Testis (tissue), 3 donors: ENCODE data around the gene HIP1. TPM values are rescaled to one million over a fixed set of nuclear protein-coding genes. Genes with fewer than 3 reads are reported as not detected.
"Not testable (repeated sequence)": the region's sequence is repeated elsewhere in the genome, so short reads cannot be mapped to it uniquely, and the experiment has no call there.

Experiments
- DNase-seq: peaks from one replicate; pipeline ENCODE4 v3.0.0-alpha.2; 2019
- H3K27ac ChIP-seq, 2 donors: fragments of 200-600 bp; sonication (generic); one replicate each; pipeline ENCODE4 v1.5.1; 2019
- H3K27me3 ChIP-seq: fragments of 200-600 bp; sonication (generic); one replicate; pipeline ENCODE4 v1.5.1; 2019
- H3K36me3 ChIP-seq: fragments of 200-600 bp; sonication (generic); one replicate; pipeline ENCODE4 v1.5.1; 2017; ENCODE audit warnings: low read depth; ENCODE audit errors: missing control alignments
- H3K4me1 ChIP-seq: fragments of 200-600 bp; sonication (generic); one replicate; pipeline ENCODE4 v1.5.1; 2019
- H3K4me3 ChIP-seq, 2 donors: fragments of 200-600 bp; sonication (generic); one replicate each; pipeline ENCODE4 v1.5.1; 2017 to 2019
- H3K9me3 ChIP-seq: fragments of 200-600 bp; sonication (generic); one replicate; pipeline ENCODE4 v1.5.1; 2017
- POLR2A ChIP-seq: fragments of 450-650 bp; IDR thresholded peaks from one replicate; pipeline ENCODE4 v1.6.1; 2017; ENCODE audit warnings: antibody characterized with exemption, mild to moderate bottlenecking, moderate library complexity
- WGBS, 2 donors: methylation state at CpG; one replicate each; pipeline ENCODE4 v1.1.5; 2018; 5-methylcytosine and 5-hydroxymethylcytosine counted together
- intact Hi-C: fragments of 100-400 bp; cut with DNase I; formaldehyde crosslinking; loops from one replicate; pipeline ENCODE4 v1.15.1; 2023; ENCODE audit warnings: low total_unique reads
- polyA plus RNA-seq: library from polyadenylated mRNA; stranded (reverse); fragments of 350-450 nt; fragmentation: Illumina TruSeq; extraction: RNeasy Lipid Tissue Mini Kit (QIAGEN cat#74804); gene quantifications from one replicate; pipeline ENCODE4 v1.2.3, GENCODE V29; 2014; ENCODE audit warnings: low read depth, low replicate concordance; ENCODE audit not compliant: insufficient read depth
- total RNA-seq, 2 donors: library from RNA; depleted of rRNA; stranded (reverse); fragments of >200 nt; gene quantifications; one replicate each; pipeline ENCODE4 v1.2.3, GENCODE V29; 2016
- TF ChIP-seq, protein P1 (sequence below), 3 experiments: fragments of 450-650 bp in 2 of 3; fragments of 200-600 bp in 1 of 3; sonication (generic) in 1 of 3; IDR thresholded peaks; one replicate each; pipeline ENCODE4 v1.5.1; 2016 to 2019; ENCODE audit warnings: antibody characterized with exemption in 3 of 3, mild to moderate bottlenecking in 2 of 3, moderate library complexity in 1 of 3

The HIP1 gene
- total and polyA plus RNA-seq, 3 donors from 2014 or later: 43.5 to 85.4 (median 68.0) TPM

DNA sequence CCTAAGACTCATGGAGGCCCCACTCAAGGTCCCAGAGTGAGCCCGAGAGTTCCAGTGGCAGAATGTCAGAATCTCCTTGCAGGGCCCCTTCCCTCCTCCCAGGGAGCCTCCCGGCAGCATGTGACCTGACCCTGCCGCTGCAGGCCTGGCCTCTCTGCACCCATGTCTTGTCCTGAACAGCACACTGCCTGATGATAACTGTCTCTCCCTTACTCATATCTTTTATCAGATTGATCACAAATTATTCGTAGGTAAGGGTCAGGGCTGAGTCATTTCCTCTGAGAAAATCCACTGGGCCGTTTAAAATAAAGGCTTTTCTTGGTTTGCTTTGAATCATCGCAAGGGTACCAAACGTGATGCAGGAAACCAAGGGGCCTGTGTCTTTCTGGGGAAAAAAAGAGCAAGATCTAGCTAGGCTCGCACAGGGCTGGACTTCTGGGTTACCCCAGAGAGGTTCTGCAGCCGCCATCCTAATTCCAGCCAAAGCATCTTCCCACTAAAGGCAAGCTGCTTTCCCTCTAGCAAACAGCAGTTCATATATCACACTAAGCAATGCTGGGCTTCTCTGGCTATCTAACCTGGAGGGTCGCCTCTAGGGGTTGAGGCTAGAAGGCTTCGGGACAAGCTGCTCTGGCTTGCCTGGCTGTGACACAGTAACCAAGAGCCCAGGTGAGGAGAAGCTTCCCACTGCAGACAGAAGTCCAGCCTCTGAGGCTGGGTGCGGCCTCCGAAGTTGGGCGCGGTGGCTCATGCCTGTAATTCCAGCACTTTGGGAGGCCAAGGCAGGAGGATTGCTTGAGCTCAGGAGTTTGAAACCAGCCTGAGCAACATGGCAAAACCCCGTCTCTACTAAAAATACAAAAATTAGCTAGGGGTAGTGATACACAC is 141.8 kb downstream of the HIP1 start:
- intact Hi-C loops: no loop called here
- TF ChIP-seq POLR2A: no peak
- TF ChIP-seq, protein P1, sequence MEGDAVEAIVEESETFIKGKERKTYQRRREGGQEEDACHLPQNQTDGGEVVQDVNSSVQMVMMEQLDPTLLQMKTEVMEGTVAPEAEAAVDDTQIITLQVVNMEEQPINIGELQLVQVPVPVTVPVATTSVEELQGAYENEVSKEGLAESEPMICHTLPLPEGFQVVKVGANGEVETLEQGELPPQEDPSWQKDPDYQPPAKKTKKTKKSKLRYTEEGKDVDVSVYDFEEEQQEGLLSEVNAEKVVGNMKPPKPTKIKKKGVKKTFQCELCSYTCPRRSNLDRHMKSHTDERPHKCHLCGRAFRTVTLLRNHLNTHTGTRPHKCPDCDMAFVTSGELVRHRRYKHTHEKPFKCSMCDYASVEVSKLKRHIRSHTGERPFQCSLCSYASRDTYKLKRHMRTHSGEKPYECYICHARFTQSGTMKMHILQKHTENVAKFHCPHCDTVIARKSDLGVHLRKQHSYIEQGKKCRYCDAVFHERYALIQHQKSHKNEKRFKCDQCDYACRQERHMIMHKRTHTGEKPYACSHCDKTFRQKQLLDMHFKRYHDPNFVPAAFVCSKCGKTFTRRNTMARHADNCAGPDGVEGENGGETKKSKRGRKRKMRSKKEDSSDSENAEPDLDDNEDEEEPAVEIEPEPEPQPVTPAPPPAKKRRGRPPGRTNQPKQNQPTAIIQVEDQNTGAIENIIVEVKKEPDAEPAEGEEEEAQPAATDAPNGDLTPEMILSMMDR (IDR thresholded peaks at IDR 0.05): no peak
- WGBS, 2 donors: 72 to 85% methylated on average over 9 to 16 of the region's 16 CpGs
- H3K36me3 ChIP-seq: no peaks in the 10 kb centered on the region
- no peaks in the 10 kb centered on the region for H3K27me3 ChIP-seq
- peaks cover 7% of the 10 kb centered on the region for H3K4me1 ChIP-seq
- DNase-seq: no peak
- no peak overlapping the region for H3K4me3 ChIP-seq
- no peak overlapping the region for H3K27ac ChIP-seq
- H3K9me3 ChIP-seq: no peaks in the 10 kb centered on the region

DNA sequence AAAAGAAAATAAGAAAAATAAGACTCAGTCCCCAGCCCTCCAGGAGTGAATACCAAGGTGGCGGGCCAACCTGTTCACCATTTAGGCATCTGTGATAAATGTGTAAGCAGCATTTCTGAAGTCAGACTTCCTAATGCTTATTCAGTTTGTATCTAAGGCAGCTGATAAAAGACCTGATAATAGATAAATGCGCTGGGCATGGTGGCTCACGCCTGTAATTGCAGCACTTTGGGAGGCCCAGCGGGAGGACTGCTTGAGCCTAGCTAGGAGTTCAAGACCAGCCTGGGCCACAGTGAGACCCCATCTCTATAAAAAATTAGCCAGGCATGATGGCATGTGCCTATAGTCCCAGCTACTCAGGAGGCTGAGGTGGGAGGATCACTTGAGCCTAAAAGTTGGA is 143.0 kb downstream of the HIP1 start:
- 95 to 100% methylated on average over 4 of the region's 4 CpGs for WGBS, 2 donors

DNA sequence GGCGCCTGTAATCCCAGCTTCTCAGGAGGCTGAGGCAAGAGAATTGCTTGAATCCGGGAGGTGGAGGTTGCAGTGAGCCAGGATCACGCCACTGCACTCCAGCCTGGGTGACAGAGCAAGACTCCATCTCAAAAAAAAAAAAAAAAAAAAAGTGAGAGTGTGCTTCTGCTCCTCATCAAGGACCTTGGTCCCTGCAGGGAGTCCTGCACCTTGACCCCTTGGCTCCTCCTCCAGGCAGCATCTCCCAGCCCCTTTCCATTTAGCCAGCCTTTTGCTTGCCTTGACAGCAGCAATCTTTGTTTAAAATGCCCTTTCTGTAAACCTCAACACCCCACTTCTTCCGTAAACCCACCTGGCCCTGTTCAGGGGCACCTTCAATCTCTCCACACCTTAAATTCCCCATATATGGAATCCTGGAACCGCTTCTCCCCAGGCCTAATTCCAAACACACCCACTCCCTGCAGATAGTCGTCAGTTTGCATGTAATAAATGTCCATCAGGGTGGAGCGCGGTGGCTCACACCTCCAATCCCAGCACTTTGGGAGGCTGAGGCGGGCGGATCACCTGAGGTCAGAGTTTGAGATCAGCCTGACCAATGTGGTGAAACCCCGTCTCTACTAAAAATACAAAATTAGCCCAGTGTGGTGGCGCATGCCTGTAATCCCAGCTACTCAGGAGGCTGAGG is 145.1 kb downstream of the HIP1 start:
- DNase-seq, intact Hi-C loops, H3K4me1 ChIP-seq, H3K4me3 ChIP-seq, H3K27ac ChIP-seq, H3K27me3 ChIP-seq, H3K36me3 ChIP-seq, H3K9me3 ChIP-seq: not testable (repeated sequence)
- WGBS, 2 donors: 91% methylated on average over 12 of the region's 12 CpGs

More for the DNA sequence above, 143.0 kb downstream of the HIP1 start:
- no peaks in the 10 kb centered on the region for H3K27me3 ChIP-seq
- peaks cover 7% of the 10 kb centered on the region for H3K4me1 ChIP-seq
- no peak overlapping the region for H3K27ac ChIP-seq
- no peak overlapping the region for H3K4me3 ChIP-seq
- no peaks in the 10 kb centered on the region for H3K36me3 ChIP-seq
- DNase-seq: no peak
- no peaks in the 10 kb centered on the region for H3K9me3 ChIP-seq
- intact Hi-C loops: no loop called here
- TF ChIP-seq, protein P1 (IDR thresholded peaks at IDR 0.05): no peak
- no peak for TF ChIP-seq POLR2A

DNA sequence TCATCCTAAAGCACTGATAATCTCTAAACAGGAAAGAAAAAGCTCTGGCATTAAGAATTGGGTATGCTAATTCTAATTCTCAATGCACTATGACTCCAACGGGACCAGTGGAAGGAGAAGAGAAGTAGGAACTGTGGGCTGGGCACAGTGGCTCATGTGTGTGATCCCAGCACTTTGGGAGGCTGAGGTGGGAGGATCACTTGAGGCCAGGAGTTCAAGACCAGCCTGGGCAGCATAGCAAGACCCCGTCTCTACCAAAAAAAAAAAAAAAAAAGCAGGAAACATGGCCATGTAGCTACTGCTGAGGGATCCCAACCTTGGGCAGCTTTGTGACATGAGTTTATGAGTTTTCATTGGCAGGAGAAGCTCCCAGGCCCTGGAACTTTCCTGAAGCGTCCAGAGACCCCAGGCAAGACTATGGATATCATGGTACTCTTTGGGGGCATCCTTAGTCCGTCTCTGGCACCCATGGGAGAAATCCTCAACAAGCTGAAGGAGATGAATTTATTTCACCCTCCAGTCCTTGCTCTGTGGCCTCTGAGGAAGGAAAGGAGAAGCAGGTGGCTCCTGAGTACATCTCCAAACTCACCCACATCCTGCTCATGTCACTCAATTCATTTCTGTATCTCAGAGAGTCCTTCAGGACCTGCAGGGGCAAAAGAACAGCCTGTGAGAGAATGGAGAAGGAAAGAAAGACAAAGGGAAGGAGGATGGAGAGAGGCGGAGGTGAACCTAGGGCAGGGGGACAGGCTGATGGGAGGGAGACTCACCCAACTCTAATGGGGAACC is 147.1 kb downstream of the HIP1 start:
- Histone ChIP-seq H3K27me3 (no peaks in the 10 kb centered on the region), H3K4me1 (no peaks in the 10 kb centered on the region), H3K4me3 (no peak overlapping the region), H3K9me3 (no peaks in the 10 kb centered on the region), H3K36me3 (no peaks in the 10 kb centered on the region), H3K27ac (no peak overlapping the region)
- intact Hi-C loops: no loop called here
- 94 to 98% methylated on average over 5 of the region's 5 CpGs for WGBS, 2 donors
- DNase-seq: no peak
- TF ChIP-seq POLR2A: no peak
- TF ChIP-seq, protein P1 (IDR thresholded peaks at IDR 0.05): no peak
